GM21786 (cell line): Measurements from ENCODE around the gene OSBPL5.

Source experiments
- ATAC-seq: cut with Tn5 transposase; IDR thresholded peaks from one replicate; pipeline ENCODE4 v1.9.1; 2021; ENCODE audit not compliant: unreplicated experiment

The OSBPL5 gene

GRCh38 chr11:3104961-3105790, 59.9 kb downstream of the OSBPL5 start:
- ATAC-seq: no peak

DNA sequence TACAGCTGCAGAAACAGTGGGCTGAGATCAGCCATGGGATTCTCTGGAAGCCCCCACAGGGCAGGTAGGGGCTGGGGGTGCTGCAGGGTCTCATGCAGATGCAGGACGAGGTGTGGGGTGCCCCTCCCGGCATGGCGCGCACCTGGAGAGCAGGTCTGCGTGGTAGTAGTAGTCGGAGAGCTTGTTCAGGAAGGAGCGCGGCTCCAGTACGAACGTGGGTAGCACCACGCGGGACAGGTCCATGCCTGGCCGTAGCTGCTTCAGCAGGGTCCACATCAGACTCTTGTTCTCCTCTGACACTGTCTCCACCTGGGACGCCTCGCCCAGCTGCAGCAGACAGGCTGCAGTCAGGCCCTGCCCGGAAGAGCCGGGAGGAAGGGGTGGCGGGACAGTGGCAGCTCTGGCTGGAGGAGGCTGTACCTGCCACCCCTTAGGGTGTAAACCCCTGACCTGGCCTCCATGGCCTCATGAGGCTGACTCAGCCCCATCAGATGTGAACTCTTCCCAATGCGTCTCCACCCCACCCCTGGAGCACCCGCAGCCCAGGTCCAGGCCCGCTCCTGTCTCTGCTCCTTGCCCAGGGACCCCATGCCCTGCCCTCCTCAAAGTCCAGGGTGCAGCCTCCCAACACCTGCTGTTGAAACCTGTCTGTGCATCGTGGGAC, 60.9 kb downstream of the OSBPL5 start:
- ATAC-seq: no peak

GRCh38 chr11:3103076-3103475, 62.0 kb downstream of the OSBPL5 start:
- no peak for ATAC-seq

GRCh38 chr11:3102641-3102921, 62.5 kb downstream of the OSBPL5 start:
- no peak for ATAC-seq

DNA sequence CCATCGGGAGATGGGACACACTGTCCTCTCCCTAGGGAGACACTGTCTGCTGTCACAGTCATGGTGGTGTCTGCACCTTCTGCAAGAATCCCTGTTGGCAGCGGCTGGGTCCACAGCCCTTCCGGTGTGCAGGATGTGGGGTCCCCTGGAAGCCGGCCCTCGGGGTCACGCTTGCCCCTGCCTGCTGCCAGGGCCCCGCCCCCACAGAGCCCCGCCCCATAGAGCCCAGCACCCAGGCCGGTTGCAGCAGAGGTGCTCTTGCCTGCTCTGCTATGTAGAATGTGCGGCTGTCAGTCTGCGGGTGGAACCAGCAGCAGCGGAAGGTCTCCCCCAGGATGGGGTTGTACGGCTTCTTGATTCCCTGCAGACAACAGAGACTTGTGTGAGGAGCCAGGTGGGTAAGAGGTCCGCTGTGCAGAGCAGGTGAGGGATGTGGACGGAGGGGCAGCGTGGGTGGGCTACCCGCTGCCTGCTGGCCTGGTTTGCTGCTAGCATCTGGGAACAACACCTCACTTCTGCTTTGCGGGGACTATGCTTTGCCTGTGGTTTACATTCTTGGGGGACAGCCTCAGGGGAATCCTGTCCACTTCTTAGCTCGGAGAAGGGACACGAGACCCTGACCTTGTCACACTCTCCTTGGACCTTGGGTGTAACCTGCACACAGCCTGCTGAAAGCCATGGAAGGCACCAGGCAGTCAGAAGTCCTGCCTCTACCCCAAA, 63.0 kb downstream of the OSBPL5 start:
- no peak for ATAC-seq

- no peak for ATAC-seq
Measured at GRCh38 chr11:3099178-3099577, 65.9 kb downstream of the OSBPL5 start.

- no peak for ATAC-seq
Measured at GRCh38 chr11:3096909-3097530, 68.1 kb downstream of the OSBPL5 start.

DNA sequence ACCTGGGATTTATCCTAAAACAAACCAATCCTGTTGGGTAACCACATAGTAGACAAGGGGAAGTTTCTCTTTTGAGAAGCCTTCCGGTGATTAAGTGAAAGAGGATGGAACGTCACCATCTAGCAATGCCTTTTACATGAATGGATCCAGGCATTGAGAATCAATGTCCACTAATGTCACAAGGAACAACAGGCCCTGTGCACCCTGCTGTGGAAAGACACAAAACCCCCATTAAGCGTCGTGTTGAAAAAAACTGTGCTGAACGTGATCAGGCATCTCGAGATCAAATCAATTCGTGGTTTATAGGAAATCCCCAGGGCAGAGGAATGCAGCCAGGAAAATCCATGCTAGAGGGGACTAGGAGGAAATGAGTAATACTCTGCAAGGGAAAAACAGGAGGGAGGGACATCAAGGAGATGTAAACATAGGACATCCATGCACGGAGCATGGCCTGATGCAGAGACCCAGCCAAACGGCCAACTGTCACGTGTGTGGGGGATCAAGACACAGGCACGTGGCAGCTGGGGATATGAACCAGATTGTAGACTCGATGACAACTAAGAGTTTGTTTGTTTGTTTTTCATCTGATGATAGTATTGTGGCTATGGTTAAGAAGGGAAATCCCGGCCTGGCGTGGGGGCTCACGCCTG, 69.3 kb downstream of the OSBPL5 start:
- ATAC-seq: no peak

DNA sequence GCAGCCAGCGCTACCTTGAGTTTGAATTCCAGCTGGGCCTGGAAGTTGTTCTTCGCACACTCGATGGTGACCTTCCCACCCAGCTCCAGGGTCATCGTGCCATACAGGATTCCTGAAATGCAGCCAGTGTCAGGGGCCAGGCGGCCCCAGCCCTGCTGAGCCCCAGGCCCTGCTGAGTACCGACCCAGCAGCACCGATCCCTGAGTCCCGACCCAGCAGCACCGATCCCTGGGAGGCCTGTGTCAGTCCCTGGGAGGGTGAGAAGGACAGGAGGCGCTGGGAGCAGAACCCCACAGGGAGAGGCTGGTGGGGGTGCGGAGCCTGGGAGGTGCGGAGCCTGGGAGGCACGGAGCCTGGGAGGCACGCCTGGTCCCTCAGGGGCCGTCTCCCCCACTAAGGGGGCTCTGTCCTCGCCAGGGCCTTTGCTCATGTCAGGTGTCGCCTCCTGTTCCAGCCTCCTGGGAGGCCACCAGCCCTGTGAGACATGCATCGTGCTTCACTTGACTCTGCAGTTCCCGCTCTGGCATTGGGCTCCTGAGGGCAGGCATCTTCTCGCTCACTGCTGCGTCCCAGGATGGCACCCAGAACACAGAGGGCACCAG, 70.8 kb downstream of the OSBPL5 start:
- ATAC-seq: no peak

DNA sequence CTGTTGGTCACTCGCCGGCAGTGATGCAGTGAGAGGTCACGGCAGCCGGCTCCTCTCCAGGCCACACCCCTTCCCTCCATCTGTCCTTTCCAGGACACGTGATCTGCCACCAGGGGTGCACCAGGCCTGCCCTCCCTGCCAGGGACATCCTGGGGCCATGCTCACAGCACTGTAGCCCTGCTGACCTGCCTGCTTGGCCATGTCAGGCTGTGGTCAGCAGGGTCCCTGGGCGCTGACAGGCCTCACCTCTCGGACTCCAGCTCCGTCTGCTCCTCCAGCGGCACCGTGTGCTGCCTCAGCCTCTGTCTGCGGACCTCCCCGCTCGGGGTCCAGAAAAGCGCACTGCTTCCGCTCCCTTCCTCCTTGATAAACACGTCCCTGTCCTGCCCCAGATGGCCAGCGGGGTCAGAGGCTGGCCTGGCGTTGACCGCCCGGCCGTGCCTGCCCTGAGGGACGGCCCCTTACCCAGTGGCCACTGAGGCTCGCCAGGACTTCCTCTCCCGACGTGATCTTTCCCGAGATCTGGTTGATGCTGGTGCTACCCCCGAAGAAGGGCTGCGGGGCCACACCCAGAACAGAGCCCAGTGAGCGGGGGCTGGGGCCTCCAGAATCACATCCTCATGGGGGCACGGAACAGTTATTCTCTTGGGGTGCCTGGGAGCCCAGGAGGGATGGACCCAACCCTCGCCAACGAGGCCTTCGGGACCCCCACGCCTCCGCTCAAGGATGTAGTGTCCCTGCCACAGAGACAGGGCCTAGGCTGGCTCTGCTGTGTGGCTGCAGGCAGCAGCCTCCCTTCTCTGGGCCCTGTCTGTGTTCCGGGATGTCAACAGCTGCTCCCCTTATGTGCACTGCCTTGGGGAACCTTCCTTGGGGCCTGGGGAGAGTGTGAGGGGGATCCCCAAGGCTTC, 71.6 kb downstream of the OSBPL5 start:
- ATAC-seq: no peak

DNA sequence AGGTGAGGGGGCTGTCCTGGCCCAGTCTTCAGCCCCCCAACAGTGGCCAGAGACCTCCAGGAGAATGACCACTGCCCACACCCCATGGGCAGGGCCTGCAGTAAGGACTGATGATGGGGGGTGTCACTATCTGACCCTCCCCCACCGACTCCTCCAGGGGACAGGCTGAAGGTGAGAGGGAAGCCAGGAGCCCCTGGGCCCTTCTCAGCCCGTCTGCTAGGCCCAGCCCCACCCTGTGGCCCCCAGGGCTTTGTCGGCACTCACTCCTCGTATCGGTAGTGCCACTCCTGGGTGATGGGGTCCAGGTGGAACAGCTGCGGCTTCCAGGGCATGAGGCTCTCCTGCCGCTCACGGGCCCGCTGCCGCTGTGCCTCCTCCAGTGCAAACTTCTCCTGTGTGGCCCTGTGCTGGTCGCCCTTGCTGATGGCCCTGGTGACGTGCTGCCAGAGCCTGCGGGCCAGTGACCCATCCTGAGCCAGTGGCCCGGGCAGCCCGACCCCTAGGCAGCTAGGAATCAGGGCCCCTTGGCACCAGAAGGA, 72.4 kb downstream of the OSBPL5 start:
- ATAC-seq: no peak

GRCh38 chr11:3091846-3092602, 73.1 kb downstream of the OSBPL5 start:
- peak; percentile 74 for ATAC-seq

DNA sequence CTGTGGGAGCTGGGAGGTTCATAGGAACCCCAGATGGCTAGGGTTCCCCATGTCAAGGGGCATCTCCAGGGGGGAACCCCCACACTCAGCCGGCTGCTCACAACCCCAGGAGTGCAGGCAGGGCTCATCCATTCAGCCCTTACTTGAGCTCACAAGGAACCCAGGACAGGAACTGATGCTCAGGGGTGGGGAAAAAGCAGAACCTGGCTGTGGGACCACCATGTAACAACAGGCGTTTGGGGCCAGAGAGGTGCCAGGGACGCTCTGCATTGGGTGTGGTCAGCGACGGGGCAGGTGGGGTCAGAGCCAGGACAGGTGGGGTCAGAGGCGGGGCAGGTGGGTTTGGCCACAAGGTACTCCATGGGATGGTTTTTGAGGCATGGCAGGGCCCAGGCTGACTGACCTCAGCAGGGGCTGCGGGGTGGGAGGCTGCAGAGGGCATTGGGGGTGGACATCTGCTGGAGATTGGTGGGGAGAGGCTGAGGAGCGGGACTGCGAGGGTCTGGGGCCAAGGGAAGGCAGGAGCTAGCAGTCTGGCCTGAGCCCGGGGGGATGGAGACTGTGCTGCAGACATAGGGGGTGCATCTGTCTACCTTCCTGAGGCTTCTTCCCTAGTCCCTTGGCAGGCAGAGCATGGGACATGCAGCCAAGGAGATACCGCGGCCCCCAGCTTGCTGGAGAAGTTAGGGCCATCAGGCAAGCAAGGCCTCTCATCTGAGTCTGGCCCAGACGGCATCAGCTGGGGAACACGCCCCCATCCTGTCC, 73.8 kb downstream of the OSBPL5 start:
- ATAC-seq: no peak

DNA sequence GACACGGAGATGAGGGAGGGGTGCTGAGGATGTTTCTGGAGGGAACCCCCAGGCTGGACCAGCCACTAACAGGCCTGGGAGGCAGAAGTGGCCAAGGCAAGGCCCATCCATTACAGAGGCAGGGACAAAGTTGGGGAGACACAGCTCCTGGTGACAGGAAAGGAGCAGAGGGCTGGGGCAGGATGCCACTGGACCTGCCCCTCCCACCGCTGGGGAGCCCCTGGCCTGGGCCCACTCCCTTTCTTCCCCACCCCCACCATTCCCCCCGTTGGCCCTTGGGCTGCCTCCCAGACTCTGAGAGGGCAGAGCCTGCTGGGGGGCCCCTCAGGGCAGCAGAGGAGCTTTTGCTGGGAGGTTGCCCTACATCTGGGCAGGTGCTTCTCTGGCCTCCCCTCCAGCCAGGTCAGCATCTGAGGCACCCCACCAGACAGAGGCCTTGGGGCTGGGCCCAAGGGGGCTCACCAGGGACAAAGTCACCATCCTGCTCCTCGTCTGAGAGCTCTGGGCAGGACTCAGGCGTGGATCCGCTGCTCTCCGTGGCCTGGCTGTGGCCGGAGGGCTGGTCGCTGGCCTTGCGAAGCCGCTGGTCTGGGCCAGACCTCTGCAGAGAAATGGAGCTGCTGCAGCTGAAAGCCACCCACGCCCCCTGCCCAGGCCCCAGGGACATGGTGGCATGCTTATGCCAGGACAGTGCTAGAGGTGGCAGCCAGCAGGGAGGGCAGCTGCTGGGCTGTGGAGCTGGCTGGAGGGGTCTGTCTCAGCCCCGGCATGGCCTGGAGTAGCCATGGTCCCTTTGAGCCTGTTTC, 74.8 kb downstream of the OSBPL5 start:
- ATAC-seq: no peak

DNA sequence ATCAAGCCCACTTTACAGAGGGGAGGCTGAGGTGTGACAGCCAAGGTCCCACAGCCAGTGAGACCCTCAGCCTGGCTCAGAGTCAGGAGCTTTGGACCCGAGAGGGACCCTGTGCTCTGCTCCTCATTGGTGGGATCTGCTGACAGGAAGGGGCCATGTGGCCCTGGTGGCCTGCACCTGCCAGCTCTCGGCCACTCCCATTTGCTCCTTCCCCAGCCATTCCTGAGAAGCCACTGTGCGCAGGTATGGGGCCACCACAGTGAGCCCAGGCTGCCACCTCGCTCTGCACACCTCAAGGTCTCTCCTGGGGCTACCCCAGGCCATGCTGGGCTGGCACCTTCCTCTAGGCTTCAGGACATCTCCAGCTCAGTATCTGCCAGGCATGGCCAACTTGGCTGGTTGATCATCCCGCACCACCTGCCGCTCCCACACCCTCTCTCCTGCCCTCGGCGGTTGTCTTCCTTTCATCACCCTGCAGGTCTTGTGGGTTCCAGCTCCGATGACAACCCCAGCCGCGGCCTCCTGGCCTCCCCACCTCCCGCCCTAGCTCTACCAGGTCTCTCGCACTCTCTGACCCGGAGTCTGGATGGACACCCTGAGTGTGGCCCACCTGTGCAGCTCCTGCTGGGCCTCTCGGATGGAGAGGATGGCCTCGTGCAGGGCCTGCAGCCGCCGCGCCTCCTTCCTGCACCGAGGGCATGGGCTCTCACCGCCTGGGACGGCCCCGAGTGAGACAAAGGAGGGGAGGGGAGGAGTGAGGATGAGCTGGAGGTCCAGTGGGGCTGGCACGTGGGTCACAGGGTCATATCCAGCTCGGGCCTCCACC, 75.7 kb downstream of the OSBPL5 start:
- no peak for ATAC-seq

GRCh38 chr11:3088806-3089205, 76.3 kb downstream of the OSBPL5 start:
- no peak for ATAC-seq
